Neuronal stem cell (in vitro differentiated cells): Measurements from ENCODE around the gene KRT15.

Experiments used
- DNase-seq: peaks from one replicate; pipeline ENCODE4 v3.0.0-alpha.2; 2013; ENCODE audit warnings: low spot score
- H2AFZ ChIP-seq: one replicate; pipeline ENCODE4 v1.6.1; 2013; ENCODE audit warnings: mild to moderate bottlenecking, low read length, inconsistent platforms
- H2AK5ac ChIP-seq: 2 replicates; pipeline ENCODE4 v1.6.1; 2013; ENCODE audit warnings: low read depth, mild to moderate bottlenecking, inconsistent platforms, low read length, moderate library complexity, mixed read lengths
- H2BK120ac ChIP-seq: 2 replicates; pipeline ENCODE4 v1.6.1; 2013; ENCODE audit warnings: low read depth, mild to moderate bottlenecking, inconsistent platforms, low read length, moderate library complexity, mixed read lengths
- H2BK12ac ChIP-seq: one replicate; pipeline ENCODE4 v1.6.1; 2013; ENCODE audit warnings: low read length, inconsistent platforms
- H2BK15ac ChIP-seq: 2 replicates; pipeline ENCODE4 v1.6.1; 2013; ENCODE audit warnings: mild to moderate bottlenecking, low read length, inconsistent platforms, mixed read lengths
- H2BK5ac ChIP-seq: one replicate; pipeline ENCODE4 v1.6.1; 2013; ENCODE audit warnings: inconsistent platforms, mild to moderate bottlenecking, low read length, moderate library complexity
- H3K14ac ChIP-seq: one replicate; pipeline ENCODE4 v1.6.1; 2013; ENCODE audit warnings: low read length, inconsistent platforms
- H3K18ac ChIP-seq: 2 replicates; pipeline ENCODE4 v1.6.1; 2013; ENCODE audit warnings: low read length, inconsistent platforms
- H3K23ac ChIP-seq: 2 replicates; pipeline ENCODE4 v1.6.1; 2013; ENCODE audit warnings: low read depth, mild to moderate bottlenecking, mixed read lengths, low read length, inconsistent platforms; ENCODE audit not compliant: poor library complexity
- H3K27ac ChIP-seq: replicated peaks from 3 replicates; pipeline ENCODE4 v1.5.1; 2013; ENCODE audit warnings: low read length, inconsistent platforms
- H3K27me3 ChIP-seq, 3 experiments: 2 replicates each; pipeline ENCODE4 v1.6.1; 2013; ENCODE audit warnings: low read length in 3 of 3, mild to moderate bottlenecking in 2 of 3, inconsistent platforms in 1 of 3, low read depth in 1 of 3, mixed read lengths in 1 of 3, moderate library complexity in 1 of 3; ENCODE audit not compliant: control insufficient read depth in 3 of 3, insufficient read depth in 3 of 3
- H3K36me3 ChIP-seq, 2 donors: replicated peaks in 1 of 2; 2 replicates each; pipeline ENCODE4 v1.6.1; 2013; ENCODE audit warnings: low read length in 2 of 2; ENCODE audit not compliant: control insufficient read depth in 2 of 2, insufficient read depth in 2 of 2
- H3K4ac ChIP-seq: 2 replicates; pipeline ENCODE4 v1.6.1; 2013; ENCODE audit warnings: inconsistent platforms, mild to moderate bottlenecking, low read length, moderate library complexity
- H3K4me1 ChIP-seq, 2 donors: 1 replicate in 1 of 2; 2 replicates in 1 of 2; pipeline ENCODE4 v1.6.1; 2013; ENCODE audit warnings: low read length in 2 of 2, low read depth in 1 of 2; ENCODE audit not compliant: control insufficient read depth in 2 of 2, insufficient read depth in 1 of 2
- H3K4me2 ChIP-seq: one replicate; pipeline ENCODE4 v1.6.1; 2013; ENCODE audit warnings: mild to moderate bottlenecking, low read length, inconsistent platforms; ENCODE audit not compliant: insufficient read depth, poor library complexity, severe bottlenecking
- H3K4me3 ChIP-seq, 2 donors: 2 replicates each; pipeline ENCODE4 v1.5.1; 2013; ENCODE audit warnings: low read length in 2 of 2, mild to moderate bottlenecking in 2 of 2, inconsistent platforms in 1 of 2, moderate library complexity in 1 of 2
- H3K79me1 ChIP-seq: one replicate; pipeline ENCODE4 v1.6.1; 2013; ENCODE audit warnings: low read depth, mild to moderate bottlenecking, inconsistent platforms, low read length, moderate library complexity
- H3K9ac ChIP-seq: one replicate; pipeline ENCODE4 v1.6.1; 2013; ENCODE audit warnings: mild to moderate bottlenecking, low read depth, low read length, inconsistent platforms; ENCODE audit not compliant: poor library complexity
- H3K9me3 ChIP-seq, 2 donors: replicated peaks in 1 of 2; 2 replicates each; pipeline versions ENCODE3 to v1.6.1; 2013; ENCODE audit warnings: low read length in 2 of 2, mild to moderate bottlenecking in 2 of 2, inconsistent platforms in 1 of 2, low read depth in 1 of 2, mixed read lengths in 1 of 2, moderate library complexity in 1 of 2; ENCODE audit not compliant: control insufficient read depth in 2 of 2, insufficient read depth in 1 of 2
- H4K8ac ChIP-seq: one replicate; pipeline ENCODE4 v1.6.1; 2013; ENCODE audit warnings: low read depth, mild to moderate bottlenecking, inconsistent platforms, low read length, moderate library complexity
- H4K91ac ChIP-seq: one replicate; pipeline ENCODE4 v1.6.1; 2013; ENCODE audit warnings: low read length, low read depth, mild to moderate bottlenecking, inconsistent platforms; ENCODE audit not compliant: poor library complexity
- WGBS, 2 donors: extraction: QIAGEN DNeasy Blood & Tissue Kit; methylation state at CpG; one replicate each; pipeline ENCODE4 v1.1.7; 2013; ENCODE audit warnings: missing lambda C conversion rate in 2 of 2, mixed read lengths in 1 of 2; ENCODE audit not compliant: insufficient read length in 2 of 2, insufficient replicate concordance in 1 of 2; ENCODE audit errors: extremely low coverage in 2 of 2; 5-methylcytosine and 5-hydroxymethylcytosine counted together

KRT15 gene

GRCh38 chr17:41519501-41520224 is 973 bp upstream of the KRT15 start:
- no CpG with 5 or more reads among the region's 11 CpGs for WGBS, 2 donors

GRCh38 chr17:41518031-41518430 is 659 bp downstream of the KRT15 start:
- Histone ChIP-seq H3K4ac (no peak overlapping the region), H4K91ac (no peak overlapping the region), H3K27ac (no peak overlapping the region), H3K23ac (no peak overlapping the region), H2BK12ac (no peak overlapping the region), H3K27me3 (no peaks in the 10 kb centered on the region), H3K4me3 (no peak overlapping the region), H3K18ac (no peak overlapping the region), H2BK15ac (peak overlapping the region; percentile 5), H2AK5ac (no peak overlapping the region), H3K36me3 (peaks cover 0 to 2% of the 10 kb centered on the region in 2 donors), H3K4me2 (no peak overlapping the region), H2AFZ (no peak overlapping the region), H3K79me1 (no peaks in the 10 kb centered on the region), H2BK5ac (no peak overlapping the region), H4K8ac (no peak overlapping the region), H3K4me1 (peaks cover 0 to 2% of the 10 kb centered on the region in 2 donors), H3K9me3 (no peaks in the 10 kb centered on the region), H3K14ac (no peak overlapping the region), H3K9ac (no peak overlapping the region), H2BK120ac (no peak overlapping the region)
- no peak for DNase-seq
- WGBS, 2 donors, result no CpG with 5 or more reads among the region's 3 CpGs

More at GRCh38 chr17:41519501-41520224, 973 bp upstream of the KRT15 start:
- H2AK5ac ChIP-seq, result peak overlapping the region; percentile 88
- peak overlapping the region; percentile 48 for H2BK12ac ChIP-seq
- no peak overlapping the region for H3K27ac ChIP-seq
- no peak overlapping the region for H4K91ac ChIP-seq
- H2BK120ac ChIP-seq, result peak overlapping the region; percentile 4
- H3K23ac ChIP-seq, result peak overlapping the region; percentile 70
- no peak for DNase-seq
- H3K9me3 ChIP-seq, result no peaks in the 10 kb centered on the region
- H3K4me3 ChIP-seq, result no peak overlapping the region
- no peak overlapping the region for H3K4ac ChIP-seq
- H2BK15ac ChIP-seq, result peak overlapping the region; percentile 41
- peak overlapping the region; percentile 34 for H2BK5ac ChIP-seq
- peaks cover 0 to 16% of the 10 kb centered on the region in 2 donors for H3K36me3 ChIP-seq
- H2AFZ ChIP-seq, result no peak overlapping the region
- H3K14ac ChIP-seq, result no peak overlapping the region
- no peak overlapping the region for H4K8ac ChIP-seq
- peaks cover 2% of the 10 kb centered on the region for H3K79me1 ChIP-seq
- H3K4me1 ChIP-seq, result peaks cover 0 to 2% of the 10 kb centered on the region in 2 donors
- peak overlapping the region; percentile 44 for H3K18ac ChIP-seq
- peak overlapping the region; percentile 10 for H3K9ac ChIP-seq
- H3K4me2 ChIP-seq, result no peak overlapping the region
- peaks cover 0 to 8% (median 0%) of the 10 kb centered on the region in 3 experiments for H3K27me3 ChIP-seq

- no peak overlapping the region for H3K4ac ChIP-seq
- H3K79me1 ChIP-seq, result no peaks in the 10 kb centered on the region
- H3K9ac ChIP-seq, result no peak overlapping the region
- no peak overlapping the region for H2BK12ac ChIP-seq
- no CpG with 5 or more reads among the region's 14 CpGs for WGBS, 2 donors
- no peak overlapping the region for H3K14ac ChIP-seq
- H3K23ac ChIP-seq, result no peak overlapping the region
- no peak for DNase-seq
- no peak overlapping the region for H2BK5ac ChIP-seq
- no peak overlapping the region for H3K4me2 ChIP-seq
- H3K4me1 ChIP-seq, result peaks cover 0 to 2% of the 10 kb centered on the region in 2 donors
- H2BK15ac ChIP-seq, result no peak overlapping the region
- H2BK120ac ChIP-seq, result no peak overlapping the region
- no peaks in the 10 kb centered on the region for H3K36me3 ChIP-seq
- H4K91ac ChIP-seq, result no peak overlapping the region
- no peaks in the 10 kb centered on the region for H3K27me3 ChIP-seq
- peak overlapping the region; percentile 49 for H2AK5ac ChIP-seq
- H2AFZ ChIP-seq, result no peak overlapping the region
- no peak overlapping the region for H4K8ac ChIP-seq
- no peak overlapping the region for H3K27ac ChIP-seq
- no peak overlapping the region for H3K18ac ChIP-seq
- H3K9me3 ChIP-seq, result no peaks in the 10 kb centered on the region
- H3K4me3 ChIP-seq, result no peak overlapping the region
Measured at GRCh38 chr17:41516830-41517283, 1.8 kb downstream of the KRT15 start.

GRCh38 chr17:41516147-41516829 is 2.4 kb downstream of the KRT15 start:
- Histone ChIP-seq H3K27ac (no peak overlapping the region), H3K4me2 (no peak overlapping the region), H3K9ac (peak overlapping the region; percentile 31), H2BK15ac (peak overlapping the region; percentile 19), H3K79me1 (no peaks in the 10 kb centered on the region), H3K23ac (no peak overlapping the region), H3K4ac (peak overlapping the region; percentile 66), H3K4me3 (no peak overlapping the region), H2AK5ac (peak overlapping the region; percentile 49), H2BK5ac (no peak overlapping the region), H4K91ac (no peak overlapping the region), H3K18ac (peak overlapping the region; percentile 57), H2BK120ac (no peak overlapping the region), H3K27me3 (no peaks in the 10 kb centered on the region), H4K8ac (no peak overlapping the region), H3K14ac (no peak overlapping the region), H2AFZ (no peak overlapping the region), H3K4me1 (peaks cover 0 to 2% of the 10 kb centered on the region in 2 donors), H3K36me3 (no peaks in the 10 kb centered on the region), H3K9me3 (no peaks in the 10 kb centered on the region), H2BK12ac (no peak overlapping the region)
- DNase-seq, result no peak
- WGBS, 2 donors, result no CpG with 5 or more reads among the region's 14 CpGs
